GM21576 (cell line): Measurements from ENCODE around the gene SPEN.
"Not testable (repeated sequence)": the region's sequence is repeated elsewhere in the genome, so short reads cannot be mapped to it uniquely, and the experiment has no call there.

Source experiments
- ATAC-seq: cut with Tn5 transposase; IDR thresholded peaks from one replicate; pipeline ENCODE4 v1.9.1; 2021; ENCODE audit warnings: mild to moderate bottlenecking, moderate library complexity; ENCODE audit not compliant: unreplicated experiment

Gene SPEN

GRCh38 chr1:15892857-15893599, 45.5 kb downstream of the SPEN start:
- not testable (repeated sequence) for ATAC-seq

- ATAC-seq: no peak
Observed at GRCh38 chr1:15895233-15895632, 47.7 kb downstream of the SPEN start.

GRCh38 chr1:15896841-15897610, 49.5 kb downstream of the SPEN start:
- ATAC-seq: not testable (repeated sequence)

- no peak for ATAC-seq
Observed at GRCh38 chr1:15899266-15899665, 51.8 kb downstream of the SPEN start.

- ATAC-seq: no peak
Observed at GRCh38 chr1:15900662-15901279, 53.3 kb downstream of the SPEN start.

GRCh38 chr1:15902882-15903281, 55.4 kb downstream of the SPEN start:
- ATAC-seq: no peak

GRCh38 chr1:15908597-15908996, 61.1 kb downstream of the SPEN start:
- ATAC-seq: no peak

- ATAC-seq: no peak
Observed at GRCh38 chr1:15911141-15911540, 63.6 kb downstream of the SPEN start.

- no peak for ATAC-seq
Observed at GRCh38 chr1:15911927-15912326, 64.4 kb downstream of the SPEN start.

GRCh38 chr1:15913607-15914006, 66.1 kb downstream of the SPEN start:
- not testable (repeated sequence) for ATAC-seq

GRCh38 chr1:15915991-15916390, 68.5 kb downstream of the SPEN start:
- no peak for ATAC-seq

- no peak for ATAC-seq
Observed at GRCh38 chr1:15916417-15916816, 68.9 kb downstream of the SPEN start.

- no peak for ATAC-seq
Observed at GRCh38 chr1:15916916-15917315, 69.4 kb downstream of the SPEN start.

- peak; percentile 72 for ATAC-seq
Observed at GRCh38 chr1:15918962-15919715, 71.6 kb downstream of the SPEN start.

GRCh38 chr1:15923241-15923640, 75.7 kb downstream of the SPEN start:
- ATAC-seq: no peak

- not testable (repeated sequence) for ATAC-seq
Observed at GRCh38 chr1:15926448-15926847, 78.9 kb downstream of the SPEN start.

- ATAC-seq: no peak
Observed at GRCh38 chr1:15928971-15929965, 81.8 kb downstream of the SPEN start.

- no peak for ATAC-seq
Observed at GRCh38 chr1:15931401-15931800, 83.9 kb downstream of the SPEN start.

- ATAC-seq: no peak
Observed at GRCh38 chr1:15931884-15932283, 84.4 kb downstream of the SPEN start.

GRCh38 chr1:15932612-15933011, 85.1 kb downstream of the SPEN start:
- ATAC-seq: no peak
